DOHH2 (cell line): ENCODE data around the gene TMEM273.

ENCODE experiments used
- H3F3A ChIP-seq: fragments of 200-600 bp; sonication (generic), shearing (Covaris generic); 2 replicates; pipeline ENCODE4 v1.6.0; 2016; ENCODE audit warnings: antibody characterized with exemption, mild to moderate bottlenecking; ENCODE audit not compliant: control insufficient read depth, insufficient read depth
- H3K27ac ChIP-seq: fragments of 200-600 bp; sonication (generic); 2 replicates; pipeline ENCODE4 v1.5.1; 2014; ENCODE audit warnings: low read depth, mild to moderate bottlenecking, low read length, moderate library complexity
- H3K27me3 ChIP-seq: fragments of 200-600 bp; sonication (generic); 2 replicates; pipeline ENCODE4 v1.6.1; 2014; ENCODE audit warnings: mild to moderate bottlenecking, low read length, mixed read lengths; ENCODE audit not compliant: control insufficient read depth
- H3K36me3 ChIP-seq: fragments of 200-600 bp; sonication (generic); 2 replicates; pipeline ENCODE4 v1.6.1; 2014; ENCODE audit warnings: mild to moderate bottlenecking, low read length, moderate library complexity, mixed read lengths; ENCODE audit not compliant: control insufficient read depth
- H3K4me1 ChIP-seq: fragments of 200-600 bp; sonication (generic); 2 replicates; pipeline ENCODE4 v1.6.1; 2014; ENCODE audit warnings: mild to moderate bottlenecking, low read length, mixed read lengths; ENCODE audit not compliant: control insufficient read depth
- H3K4me2 ChIP-seq: fragments of 200-600 bp; sonication (generic); 2 replicates; pipeline ENCODE4 v1.6.0; 2014; ENCODE audit warnings: mild to moderate bottlenecking, low read length, moderate library complexity
- H3K4me3 ChIP-seq: fragments of 200-600 bp; sonication (generic); 2 replicates; pipeline ENCODE4 v1.5.1; 2014; ENCODE audit warnings: mild to moderate bottlenecking, low read length, mixed read lengths
- H3K79me2 ChIP-seq: fragments of 200-600 bp; sonication (generic); 2 replicates; pipeline ENCODE4 v1.6.1; 2014; ENCODE audit warnings: mild to moderate bottlenecking, low read length, mixed read lengths; ENCODE audit not compliant: control insufficient read depth
- H3K9me2 ChIP-seq: fragments of 200-600 bp; sonication (generic); replicated peaks from 2 replicates; pipeline ENCODE4 v1.6.1; 2014; ENCODE audit warnings: mild to moderate bottlenecking, low read length, mixed read lengths; ENCODE audit not compliant: control insufficient read depth
- H3K9me3 ChIP-seq: fragments of 200-600 bp; sonication (generic); 2 replicates; pipeline ENCODE4 v1.6.1; 2014; ENCODE audit warnings: antibody characterized with exemption, low read length, mixed read lengths; ENCODE audit not compliant: control insufficient read depth, insufficient read depth
- H4K20me1 ChIP-seq: fragments of 200-600 bp; sonication (generic); 2 replicates; pipeline ENCODE4 v1.6.0; 2014; ENCODE audit warnings: low read depth, mild to moderate bottlenecking, antibody characterized with exemption, low read length, moderate library complexity; ENCODE audit not compliant: control insufficient read depth, insufficient read depth
- CTCF ChIP-seq: fragments of 200-600 bp; sonication (generic); IDR thresholded peaks from one replicate; pipeline ENCODE4 v1.5.1; 2014; ENCODE audit warnings: antibody characterized with exemption, mild to moderate bottlenecking, low read depth, low read length; ENCODE audit not compliant: poor library complexity, severe bottlenecking
- EZH2phosphoT487 ChIP-seq: fragments of 200-600 bp; sonication (generic); IDR thresholded peaks from 2 replicates; pipeline ENCODE4 v1.6.1; 2017; ENCODE audit warnings: borderline replicate concordance, mild to moderate bottlenecking, antibody characterized with exemption, low read length, moderate library complexity, mixed read lengths

Gene TMEM273

GRCh38 chr10:49223205-49223604 lies 35.0 kb upstream of the TMEM273 start:
- Histone ChIP-seq H4K20me1 (no peaks in the 10 kb centered on the region), H3K4me2 (no peak overlapping the region), H3K27me3 (peaks cover 5% of the 10 kb centered on the region), H3F3A (no peaks in the 10 kb centered on the region), H3K9me2 (no peaks in the 10 kb centered on the region), H3K79me2 (no peaks in the 10 kb centered on the region), H3K36me3 (no peaks in the 10 kb centered on the region), H3K27ac (no peak overlapping the region), H3K9me3 (no peaks in the 10 kb centered on the region), H3K4me3 (no peak overlapping the region), H3K4me1 (no peaks in the 10 kb centered on the region)
- TF ChIP-seq CTCF (no peak), EZH2phosphoT487 (no peak)

GRCh38 chr10:49222170-49222569 lies 34.0 kb upstream of the TMEM273 start:
- no peak for TF ChIP-seq EZH2phosphoT487
- TF ChIP-seq CTCF: no peak
- Histone ChIP-seq H3K4me1 (no peaks in the 10 kb centered on the region), H3K36me3 (no peaks in the 10 kb centered on the region), H3K4me2 (no peak overlapping the region), H3F3A (no peaks in the 10 kb centered on the region), H3K9me2 (no peaks in the 10 kb centered on the region), H3K27ac (no peak overlapping the region), H3K27me3 (peaks cover 14% of the 10 kb centered on the region), H3K4me3 (no peak overlapping the region), H3K79me2 (no peaks in the 10 kb centered on the region), H3K9me3 (no peaks in the 10 kb centered on the region), H4K20me1 (no peaks in the 10 kb centered on the region)

- no peak overlapping the region for H3K4me2 ChIP-seq
- no peaks in the 10 kb centered on the region for H4K20me1 ChIP-seq
- no peak overlapping the region for H3K27ac ChIP-seq
- no peaks in the 10 kb centered on the region for H3K4me1 ChIP-seq
- H3K4me3 ChIP-seq: no peak overlapping the region
- no peaks in the 10 kb centered on the region for H3K9me2 ChIP-seq
- H3K79me2 ChIP-seq: no peaks in the 10 kb centered on the region
- H3F3A ChIP-seq: no peaks in the 10 kb centered on the region
- no peaks in the 10 kb centered on the region for H3K36me3 ChIP-seq
- no peaks in the 10 kb centered on the region for H3K9me3 ChIP-seq
- no peak for TF ChIP-seq EZH2phosphoT487
- peaks cover 14% of the 10 kb centered on the region for H3K27me3 ChIP-seq
Measured at GRCh38 chr10:49220679-49221078, 32.5 kb upstream of the TMEM273 start.

- Histone ChIP-seq H4K20me1 (no peaks in the 10 kb centered on the region), H3K79me2 (no peaks in the 10 kb centered on the region), H3K9me2 (no peaks in the 10 kb centered on the region), H3K4me3 (no peak overlapping the region), H3F3A (no peaks in the 10 kb centered on the region), H3K4me1 (no peaks in the 10 kb centered on the region), H3K9me3 (no peaks in the 10 kb centered on the region), H3K36me3 (no peaks in the 10 kb centered on the region), H3K4me2 (no peak overlapping the region), H3K27me3 (peaks cover 14% of the 10 kb centered on the region), H3K27ac (no peak overlapping the region)
- TF ChIP-seq EZH2phosphoT487: no peak
- TF ChIP-seq CTCF: no peak
Measured at GRCh38 chr10:49220031-49220430, 31.8 kb upstream of the TMEM273 start.
